ENCODE data around the gene ADARB2.

The ADARB2 gene

DNA sequence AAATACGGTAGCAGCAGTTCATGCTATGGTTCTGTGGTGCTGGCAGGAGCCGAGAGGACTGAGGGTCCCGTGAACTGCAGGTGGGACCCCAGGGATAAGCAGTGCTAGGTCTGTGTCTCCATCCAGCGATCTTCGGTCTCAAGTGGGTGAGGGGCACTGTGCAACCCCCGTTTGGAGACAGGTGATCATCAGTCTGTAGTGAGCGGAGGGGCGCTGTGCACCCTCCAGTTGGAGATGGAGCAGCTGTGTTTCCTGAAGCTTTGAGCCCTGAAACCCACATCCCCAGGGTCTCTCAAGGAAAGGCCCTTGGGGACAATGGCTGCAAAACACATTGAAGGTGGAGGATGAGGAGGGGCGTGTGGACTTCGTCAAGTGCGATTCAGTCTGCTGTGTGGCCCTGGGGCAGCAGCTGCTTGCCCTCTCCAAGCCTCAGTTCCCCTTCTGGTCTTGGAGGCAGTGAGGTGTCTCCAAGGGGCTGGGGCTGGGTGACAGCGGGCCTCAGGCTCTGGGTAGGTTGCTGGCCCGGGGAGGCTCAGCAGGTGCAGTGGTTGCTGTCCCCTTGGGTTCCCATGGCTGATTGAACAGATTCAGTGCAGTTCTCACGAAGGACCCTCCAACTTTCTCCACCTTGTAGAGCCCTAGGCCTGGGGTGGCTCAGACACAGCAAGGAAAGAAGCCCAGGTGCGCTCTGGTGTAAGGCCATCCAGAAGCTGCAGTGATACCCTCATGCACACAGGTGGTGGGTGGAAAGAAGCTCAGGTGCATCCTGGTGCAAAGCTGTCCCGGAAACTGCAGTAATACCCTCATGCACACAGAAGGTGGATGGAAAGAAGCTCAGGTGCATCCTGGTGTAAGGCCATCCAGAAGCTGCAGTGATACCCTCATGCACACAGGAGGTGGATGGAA lies 160.6 kb downstream of the ADARB2 start:
- Mint-ChIP-seq H3K36me3 (ENCODE audit: low read depth) (no peaks in the 10 kb centered on the region), H3K4me3 (no peak overlapping the region), H3K4me1 (ENCODE audit: low read depth) (no peaks in the 10 kb centered on the region), H3K27ac (no peak overlapping the region), H3K9me3 (peaks cover 1% of the 10 kb centered on the region), H3K27me3 (no peaks in the 10 kb centered on the region)
- intact Hi-C loops (cut with micrococcal nuclease) = no loop called here

GRCh38 chr10:1575481-1576244 lies 161.7 kb downstream of the ADARB2 start:
- no peaks in the 10 kb centered on the region for H3K27me3 Mint-ChIP-seq
- no peaks in the 10 kb centered on the region for H3K4me1 Mint-ChIP-seq (ENCODE audit: low read depth)
- H3K36me3 Mint-ChIP-seq (ENCODE audit: low read depth) = no peaks in the 10 kb centered on the region
- no peak overlapping the region for H3K27ac Mint-ChIP-seq
- H3K9me3 Mint-ChIP-seq = peaks cover 6% of the 10 kb centered on the region
- H3K4me3 Mint-ChIP-seq = no peak overlapping the region
- intact Hi-C loops (cut with micrococcal nuclease) = no loop called here

DNA sequence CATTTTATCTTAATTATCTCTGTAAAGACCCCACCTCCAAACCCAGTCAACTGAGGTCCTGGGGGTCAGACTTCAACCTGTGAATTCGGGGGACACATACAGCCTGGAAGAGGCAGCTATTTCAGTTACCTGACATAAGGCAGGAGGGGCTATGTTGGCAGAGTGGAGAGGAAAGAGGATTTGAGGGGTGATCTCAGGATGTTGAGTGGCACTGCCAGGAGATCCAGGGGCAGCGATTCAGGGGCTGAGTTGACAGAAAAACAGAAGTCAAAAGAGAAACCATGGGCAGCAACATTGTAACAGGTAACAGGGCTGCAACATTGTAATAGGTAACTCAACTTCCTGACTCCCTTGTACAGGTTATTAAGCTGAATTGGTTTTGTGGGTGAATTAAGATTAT lies 162.6 kb downstream of the ADARB2 start:
- Mint-ChIP-seq H3K27me3 (no peaks in the 10 kb centered on the region), H3K27ac (no peak overlapping the region)

DNA sequence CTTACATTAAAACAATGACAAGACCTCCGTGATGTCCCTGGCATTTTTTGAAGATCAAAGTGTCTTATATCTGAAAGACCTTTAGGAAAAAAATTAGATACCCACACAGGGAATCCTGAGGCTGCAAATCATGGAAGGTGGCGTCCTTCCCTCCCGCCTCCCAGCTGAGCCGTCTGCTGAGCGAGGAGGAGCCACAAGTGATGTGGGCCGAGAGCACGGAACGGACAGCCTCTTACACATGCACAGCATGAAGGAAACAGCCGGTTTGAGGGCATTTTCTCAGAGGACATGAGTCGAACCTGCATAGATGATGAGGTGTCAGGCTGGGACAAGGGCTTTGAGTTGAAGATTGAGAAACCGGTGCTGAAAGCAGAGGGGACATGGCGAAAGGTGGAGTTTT lies 163.3 kb downstream of the ADARB2 start:
- intact Hi-C loops (cut with micrococcal nuclease) = no loop called here
- Mint-ChIP-seq H3K27me3 (no peaks in the 10 kb centered on the region), H3K9me3 (peaks cover 6% of the 10 kb centered on the region), H3K36me3 (ENCODE audit: low read depth) (no peaks in the 10 kb centered on the region), H3K27ac (no peak overlapping the region), H3K4me3 (no peak overlapping the region), H3K4me1 (ENCODE audit: low read depth) (no peaks in the 10 kb centered on the region)

More for the DNA sequence above, 162.6 kb downstream of the ADARB2 start:
- no peak overlapping the region for H3K4me3 Mint-ChIP-seq
- no peaks in the 10 kb centered on the region for H3K4me1 Mint-ChIP-seq (ENCODE audit: low read depth)
- H3K9me3 Mint-ChIP-seq = peaks cover 6% of the 10 kb centered on the region
- no peaks in the 10 kb centered on the region for H3K36me3 Mint-ChIP-seq (ENCODE audit: low read depth)
- intact Hi-C loops (cut with micrococcal nuclease) = no loop called here

DNA sequence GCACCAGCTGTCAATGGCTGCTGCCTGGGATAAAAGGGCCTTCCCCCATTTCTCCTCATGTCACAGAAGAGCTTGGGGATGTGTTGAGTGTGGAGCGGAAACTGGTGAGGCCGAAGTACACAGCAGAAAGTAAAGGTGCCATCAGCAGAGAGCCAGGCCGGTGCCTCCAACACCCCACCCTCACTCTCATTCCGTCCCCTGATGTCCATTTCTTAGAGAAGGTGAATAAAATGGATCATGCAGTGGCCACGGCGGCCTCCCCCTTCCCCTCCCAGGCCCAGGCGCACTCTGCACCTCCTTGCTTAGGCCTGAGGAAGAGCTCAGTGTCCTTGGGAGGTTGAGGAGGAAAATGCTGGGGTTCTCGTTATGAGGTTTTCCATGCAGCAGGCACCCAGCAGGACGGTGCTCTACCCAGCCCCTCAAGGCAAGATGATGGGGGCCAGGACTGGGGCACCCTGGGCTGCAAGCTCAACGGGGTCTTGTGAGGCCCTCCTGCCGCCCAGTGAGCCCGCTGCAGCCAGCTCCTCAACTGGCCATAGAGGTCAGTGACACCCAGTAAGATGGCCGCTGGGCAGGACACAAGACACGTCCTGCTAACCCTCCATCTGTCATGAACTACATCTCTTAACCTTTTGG lies 163.9 kb downstream of the ADARB2 start:
- peaks cover 6% of the 10 kb centered on the region for H3K9me3 Mint-ChIP-seq
- intact Hi-C loops (cut with micrococcal nuclease) = no loop called here
- no peak overlapping the region for H3K4me3 Mint-ChIP-seq

DNA sequence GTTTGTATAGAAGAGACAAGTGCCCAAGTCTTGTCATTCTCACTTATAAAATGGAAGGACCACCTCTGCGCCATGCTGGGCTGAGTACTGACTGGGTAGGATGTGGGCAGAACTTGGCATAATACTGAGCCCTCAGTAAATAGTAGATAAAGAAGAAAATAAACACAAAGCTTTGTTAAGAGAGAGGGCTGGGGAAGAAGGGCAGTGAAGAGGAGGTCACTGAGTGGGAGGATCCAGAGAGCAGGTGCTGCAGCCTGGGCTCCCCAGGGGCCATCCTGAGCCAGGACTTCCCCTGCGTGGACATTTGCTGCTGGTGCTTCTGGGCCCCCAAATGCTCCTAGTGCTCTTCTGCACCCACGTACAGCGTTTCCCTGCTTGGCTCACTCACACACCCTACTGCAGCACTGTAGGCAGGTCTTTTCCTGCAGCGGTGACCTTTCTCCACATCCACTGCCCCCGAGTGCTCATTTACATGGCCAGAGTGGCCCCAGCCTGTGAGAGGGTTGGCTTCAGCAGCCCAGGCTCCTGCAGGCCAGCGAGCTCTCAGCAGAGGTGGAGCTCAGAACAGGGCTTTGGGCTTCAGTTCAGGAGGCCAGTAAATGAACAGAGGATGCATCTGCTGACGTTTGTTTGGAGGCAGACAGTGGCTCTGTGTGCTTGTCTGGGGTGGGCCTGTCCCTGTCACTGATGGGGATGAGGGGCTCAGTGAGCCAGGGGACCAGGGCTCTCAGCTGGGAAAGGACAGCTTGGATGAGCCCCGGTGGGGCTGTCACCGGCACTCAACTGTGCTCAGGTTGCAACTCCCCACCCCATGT lies 164.6 kb downstream of the ADARB2 start:
- intact Hi-C loops (cut with micrococcal nuclease) = no loop called here
- H3K36me3 Mint-ChIP-seq (ENCODE audit: low read depth) = no peaks in the 10 kb centered on the region
- no peak overlapping the region for H3K27ac Mint-ChIP-seq
- no peaks in the 10 kb centered on the region for H3K27me3 Mint-ChIP-seq
- H3K4me1 Mint-ChIP-seq (ENCODE audit: low read depth) = no peaks in the 10 kb centered on the region
- peaks cover 6% of the 10 kb centered on the region for H3K9me3 Mint-ChIP-seq
- H3K4me3 Mint-ChIP-seq = no peak overlapping the region

More for the DNA sequence above, 163.9 kb downstream of the ADARB2 start:
- Mint-ChIP-seq H3K27ac (no peak overlapping the region), H3K27me3 (no peaks in the 10 kb centered on the region), H3K4me1 (ENCODE audit: low read depth) (no peaks in the 10 kb centered on the region), H3K36me3 (ENCODE audit: low read depth) (no peaks in the 10 kb centered on the region)

DNA sequence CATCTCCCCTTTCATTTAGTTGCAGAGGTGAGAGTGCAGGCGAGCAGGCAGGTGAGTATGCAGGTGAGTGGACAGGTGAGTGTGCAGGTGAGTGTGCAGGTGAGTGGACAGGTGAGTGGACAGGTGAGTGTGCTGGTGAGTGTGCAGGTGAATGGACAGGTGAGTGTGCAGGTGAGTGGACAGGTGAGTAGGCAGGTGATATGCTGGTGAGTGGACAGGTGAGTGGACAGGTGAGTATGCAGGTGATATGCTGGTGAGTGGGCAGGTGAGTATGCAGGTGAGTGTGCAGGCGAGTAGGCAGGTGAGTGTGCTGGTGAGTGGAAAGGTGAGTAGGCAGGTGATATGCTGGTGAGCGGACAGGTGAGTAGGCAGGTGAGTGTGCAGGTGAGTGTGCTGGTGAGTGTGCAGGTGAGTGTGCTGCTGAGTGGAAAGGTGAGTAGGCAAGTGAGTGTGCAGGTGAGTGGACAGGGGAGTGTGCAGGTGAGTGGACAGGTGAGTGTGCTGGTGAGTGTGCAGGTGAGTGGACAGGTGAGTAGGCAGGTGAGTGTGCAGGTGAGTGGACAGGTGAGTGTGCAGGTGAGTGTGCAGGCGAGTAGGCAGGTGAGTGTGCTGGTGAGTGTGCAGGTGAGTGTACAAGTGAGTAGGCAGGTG lies 165.6 kb downstream of the ADARB2 start:
- Mint-ChIP-seq H3K4me3 (no peak overlapping the region), H3K36me3 (ENCODE audit: low read depth) (no peaks in the 10 kb centered on the region), H3K27ac (no peak overlapping the region), H3K4me1 (ENCODE audit: low read depth) (no peaks in the 10 kb centered on the region), H3K27me3 (no peaks in the 10 kb centered on the region), H3K9me3 (peaks cover 6% of the 10 kb centered on the region)
- intact Hi-C loops (cut with micrococcal nuclease) = no loop called here

- Mint-ChIP-seq H3K27me3 (no peaks in the 10 kb centered on the region), H3K27ac (no peak overlapping the region), H3K36me3 (ENCODE audit: low read depth) (no peaks in the 10 kb centered on the region), H3K4me1 (ENCODE audit: low read depth) (no peaks in the 10 kb centered on the region), H3K9me3 (peaks cover 6% of the 10 kb centered on the region), H3K4me3 (no peak overlapping the region)
- intact Hi-C loops (cut with micrococcal nuclease) = no loop called here
Measured at GRCh38 chr10:1570416-1571051, 166.8 kb downstream of the ADARB2 start.

GRCh38 chr10:1569208-1569607 lies 168.1 kb downstream of the ADARB2 start:
- H3K36me3 Mint-ChIP-seq (ENCODE audit: low read depth) = no peaks in the 10 kb centered on the region
- no peaks in the 10 kb centered on the region for H3K4me1 Mint-ChIP-seq (ENCODE audit: low read depth)
- H3K27ac Mint-ChIP-seq = no peak overlapping the region
- no peak overlapping the region for H3K4me3 Mint-ChIP-seq
- H3K27me3 Mint-ChIP-seq = no peaks in the 10 kb centered on the region
- peaks cover 6% of the 10 kb centered on the region for H3K9me3 Mint-ChIP-seq
- intact Hi-C loops (cut with micrococcal nuclease) = no loop called here

- Mint-ChIP-seq H3K27me3 (no peaks in the 10 kb centered on the region), H3K4me3 (no peak overlapping the region), H3K36me3 (ENCODE audit: low read depth) (no peaks in the 10 kb centered on the region), H3K4me1 (ENCODE audit: low read depth) (no peaks in the 10 kb centered on the region), H3K9me3 (peaks cover 6% of the 10 kb centered on the region), H3K27ac (no peak overlapping the region)
- intact Hi-C loops (cut with micrococcal nuclease) = no loop called here
Measured at GRCh38 chr10:1567742-1568495, 169.4 kb downstream of the ADARB2 start.

DNA sequence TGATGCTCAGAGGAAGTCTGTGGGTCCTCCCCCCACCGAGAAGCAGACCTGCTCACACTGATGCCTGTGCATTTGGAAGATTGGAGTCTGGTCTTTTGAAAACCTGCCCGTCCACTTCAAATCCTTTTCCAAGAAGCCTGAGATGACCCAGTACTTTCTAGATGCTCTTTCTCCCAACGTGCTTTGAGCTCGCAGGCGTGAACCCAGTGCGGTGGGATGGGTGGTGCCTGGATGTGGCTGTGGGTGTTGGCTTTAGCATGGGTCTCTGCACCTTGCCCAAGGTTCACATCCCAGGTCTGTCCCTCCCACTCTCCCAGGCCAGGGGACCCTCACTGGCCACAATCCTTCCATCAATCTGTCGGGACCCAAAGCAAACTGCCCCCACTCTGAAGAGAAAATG lies 170.2 kb downstream of the ADARB2 start:
- Mint-ChIP-seq H3K27me3 (no peaks in the 10 kb centered on the region), H3K4me3 (no peak overlapping the region), H3K36me3 (ENCODE audit: low read depth) (no peaks in the 10 kb centered on the region), H3K4me1 (ENCODE audit: low read depth) (no peaks in the 10 kb centered on the region), H3K9me3 (peaks cover 6% of the 10 kb centered on the region), H3K27ac (no peak overlapping the region)
- intact Hi-C loops (cut with micrococcal nuclease) = no loop called here

DNA sequence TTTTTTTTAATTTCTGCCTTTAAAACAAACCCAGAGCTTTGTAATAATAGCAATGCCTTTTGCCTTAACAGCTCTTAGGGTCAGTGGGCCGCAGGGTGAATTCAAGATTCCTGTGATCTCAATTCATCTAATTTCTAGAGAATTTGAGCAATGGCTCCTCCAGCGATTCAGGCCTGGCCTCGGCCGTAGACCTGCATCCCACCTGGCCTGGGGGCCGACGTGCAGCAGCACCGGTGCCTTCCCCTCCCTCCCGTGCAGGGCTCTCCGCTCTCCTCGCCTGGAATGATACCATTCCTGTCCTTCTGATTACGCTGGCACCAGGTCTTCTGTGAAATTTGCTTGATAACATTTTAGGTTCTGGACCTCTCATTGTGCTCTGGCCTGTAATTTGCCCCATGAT lies 172.5 kb downstream of the ADARB2 start:
- no peaks in the 10 kb centered on the region for H3K27me3 Mint-ChIP-seq

More for the DNA sequence above, 172.5 kb downstream of the ADARB2 start:
- no peak overlapping the region for H3K4me3 Mint-ChIP-seq
- intact Hi-C loops (cut with micrococcal nuclease) = no loop called here
- H3K27ac Mint-ChIP-seq = no peak overlapping the region
- H3K9me3 Mint-ChIP-seq = no peaks in the 10 kb centered on the region
- no peaks in the 10 kb centered on the region for H3K4me1 Mint-ChIP-seq (ENCODE audit: low read depth)
- H3K36me3 Mint-ChIP-seq (ENCODE audit: low read depth) = no peaks in the 10 kb centered on the region

Data from dendritic cell treated with granulocyte-macrophage colony-stimulating factor and Interleukin-4, amounts not matched to agents 40 ng/mL and 50 ng/mL, for 4 days (primary cell).